ENCODE results near the gene LRRC74B. TPM values are rescaled to one million over a fixed set of nuclear protein-coding genes. Genes with fewer than 3 reads are reported as not detected.
A peak's percentile ranks its signal among the peaks of the same experiment; 100 is the strongest.

Gene LRRC74B
- total RNA-seq, 4 donors from 2014 or later: 0.14 to 0.18 TPM; not detected in 2

- H3K36me3 ChIP-seq: no peaks in the 10 kb centered on the region
- no peaks in the 10 kb centered on the region for H3K27me3 ChIP-seq
- intact Hi-C loops (cut with DNase I; ENCODE audit: low total_unique reads): no loop called here
These were observed 47.1 kb upstream of the LRRC74B start for GRCh38 chr22:20998411-20999336.

GRCh38 chr22:20999350-21000206, 46.2 kb upstream of the LRRC74B start:
- TF ChIP-seq CTCF (IDR thresholded peaks at IDR 0.05) (no peak), POLR2A (IDR thresholded peaks at IDR 0.05) (no peak)
- Histone ChIP-seq H3K4me1 (peaks cover 7 to 13% of the 10 kb centered on the region in 2 donors), H3K27me3 (no peaks in the 10 kb centered on the region), H3K36me3 (no peaks in the 10 kb centered on the region), H3K4me3 (no peak overlapping the region), H3K9me3 (no peaks in the 10 kb centered on the region), H3K27ac (peak overlapping the region in 1 of 2 donors; percentile 98)
- no peak for DNase-seq
- intact Hi-C loops (cut with DNase I; ENCODE audit: low total_unique reads): no loop called here

More at GRCh38 chr22:20998411-20999336, 47.1 kb upstream of the LRRC74B start:
- Histone ChIP-seq H3K27ac (no peak overlapping the region), H3K4me1 (peaks cover 5 to 13% of the 10 kb centered on the region in 2 donors), H3K4me3 (no peak overlapping the region), H3K9me3 (no peaks in the 10 kb centered on the region)
- no peak for DNase-seq
- no peak for TF ChIP-seq POLR2A (IDR thresholded peaks at IDR 0.05)
- no peak for TF ChIP-seq CTCF (IDR thresholded peaks at IDR 0.05)

- DNase-seq: no peak
- TF ChIP-seq CTCF (IDR thresholded peaks at IDR 0.05) (no peak), POLR2A (IDR thresholded peaks at IDR 0.05) (no peak)
- peaks cover 7 to 13% of the 10 kb centered on the region in 2 donors for H3K4me1 ChIP-seq
- no peaks in the 10 kb centered on the region for H3K9me3 ChIP-seq
- no peaks in the 10 kb centered on the region for H3K27me3 ChIP-seq
- H3K27ac ChIP-seq: peak overlapping the region; percentile 94 to 98
- H3K4me3 ChIP-seq: peak overlapping the region; percentile 72 to 73
- intact Hi-C loops (cut with DNase I; ENCODE audit: low total_unique reads): no loop called here
- H3K36me3 ChIP-seq: no peaks in the 10 kb centered on the region
These were observed 45.3 kb upstream of the LRRC74B start for GRCh38 chr22:21000207-21000986.

- Histone ChIP-seq H3K9me3 (no peaks in the 10 kb centered on the region), H3K36me3 (no peaks in the 10 kb centered on the region), H3K27me3 (no peaks in the 10 kb centered on the region), H3K4me1 (peaks cover 7 to 13% of the 10 kb centered on the region in 2 donors), H3K4me3 (peak overlapping the region; percentile 72 to 73), H3K27ac (peak overlapping the region; percentile 94 to 98)
- intact Hi-C loops (cut with DNase I; ENCODE audit: low total_unique reads): no loop called here
- no peak for DNase-seq
- TF ChIP-seq POLR2A (IDR thresholded peaks at IDR 0.05) (no peak), CTCF (IDR thresholded peaks at IDR 0.05) (peak in 1 of 4 experiments; percentile 7)
These were observed 44.7 kb upstream of the LRRC74B start for GRCh38 chr22:21000987-21001600.

Measured in uterus (tissue), 4 donors.